ENCODE measurements around the gene TLL1.

Gene TLL1

GRCh38 chr4:165982934-165983333 lies 109.9 kb downstream of the TLL1 start:
- no peak for DNase-seq

- no peak for DNase-seq
Observed at GRCh38 chr4:165986956-165987698, 114.1 kb downstream of the TLL1 start.

GRCh38 chr4:165991325-165992180 lies 118.5 kb downstream of the TLL1 start:
- no peak for DNase-seq

GRCh38 chr4:165992283-165992682 lies 119.2 kb downstream of the TLL1 start:
- DNase-seq: no peak

- DNase-seq: no peak
Observed at GRCh38 chr4:165994701-165995100, 121.7 kb downstream of the TLL1 start.

GRCh38 chr4:166003811-166004210 lies 130.8 kb downstream of the TLL1 start:
- DNase-seq: no peak

GRCh38 chr4:166006217-166006616 lies 133.2 kb downstream of the TLL1 start:
- no peak for DNase-seq

GRCh38 chr4:166008510-166008909 lies 135.5 kb downstream of the TLL1 start:
- DNase-seq: no peak

- DNase-seq: peak; percentile 2
Observed at GRCh38 chr4:166012129-166013030, 139.3 kb downstream of the TLL1 start.

- DNase-seq: no peak
Observed at GRCh38 chr4:166014411-166014810, 141.4 kb downstream of the TLL1 start.

GRCh38 chr4:166017804-166018203 lies 144.8 kb downstream of the TLL1 start:
- no peak for DNase-seq

GRCh38 chr4:166019441-166020220 lies 146.6 kb downstream of the TLL1 start:
- no peak for DNase-seq

- DNase-seq: no peak
Observed at GRCh38 chr4:166021617-166022016, 148.6 kb downstream of the TLL1 start.

GRCh38 chr4:166034965-166035364 lies 161.9 kb downstream of the TLL1 start:
- DNase-seq: no peak

GRCh38 chr4:166039822-166040221 lies 166.8 kb downstream of the TLL1 start:
- DNase-seq: no peak

- no peak for DNase-seq
Observed at GRCh38 chr4:166042510-166043055, 169.5 kb downstream of the TLL1 start.

GRCh38 chr4:166043801-166044200 lies 170.8 kb downstream of the TLL1 start:
- no peak for DNase-seq

GRCh38 chr4:166044871-166045270 lies 171.8 kb downstream of the TLL1 start:
- no peak for DNase-seq

GRCh38 chr4:166045457-166045856 lies 172.4 kb downstream of the TLL1 start:
- DNase-seq: no peak

GRCh38 chr4:166049036-166049435 lies 176.0 kb downstream of the TLL1 start:
- DNase-seq: no peak

- no peak for DNase-seq
Observed at GRCh38 chr4:166064721-166065120, 191.7 kb downstream of the TLL1 start.

- DNase-seq: peak; percentile 3
Observed at GRCh38 chr4:166065324-166065723, 192.3 kb downstream of the TLL1 start.

Measured in NCI-H1105 treated with DMSO at 0.1 percent for 48 hours (cell line).